AG09319 (cell line): Measurements from ENCODE around the gene MOV10L1.

Source experiments
- DNase-seq: peaks from one replicate; pipeline ENCODE4 v3.0.0-alpha.2; 2010; ENCODE audit warnings: low read depth; ENCODE audit errors: extremely low read depth
- TF ChIP-seq, protein P1 (sequence below): IDR thresholded peaks from 2 replicates; pipeline ENCODE4 v1.5.1; 2011; ENCODE audit warnings: low read depth, mild to moderate bottlenecking, inconsistent platforms, low read length, moderate library complexity

The MOV10L1 gene

DNA sequence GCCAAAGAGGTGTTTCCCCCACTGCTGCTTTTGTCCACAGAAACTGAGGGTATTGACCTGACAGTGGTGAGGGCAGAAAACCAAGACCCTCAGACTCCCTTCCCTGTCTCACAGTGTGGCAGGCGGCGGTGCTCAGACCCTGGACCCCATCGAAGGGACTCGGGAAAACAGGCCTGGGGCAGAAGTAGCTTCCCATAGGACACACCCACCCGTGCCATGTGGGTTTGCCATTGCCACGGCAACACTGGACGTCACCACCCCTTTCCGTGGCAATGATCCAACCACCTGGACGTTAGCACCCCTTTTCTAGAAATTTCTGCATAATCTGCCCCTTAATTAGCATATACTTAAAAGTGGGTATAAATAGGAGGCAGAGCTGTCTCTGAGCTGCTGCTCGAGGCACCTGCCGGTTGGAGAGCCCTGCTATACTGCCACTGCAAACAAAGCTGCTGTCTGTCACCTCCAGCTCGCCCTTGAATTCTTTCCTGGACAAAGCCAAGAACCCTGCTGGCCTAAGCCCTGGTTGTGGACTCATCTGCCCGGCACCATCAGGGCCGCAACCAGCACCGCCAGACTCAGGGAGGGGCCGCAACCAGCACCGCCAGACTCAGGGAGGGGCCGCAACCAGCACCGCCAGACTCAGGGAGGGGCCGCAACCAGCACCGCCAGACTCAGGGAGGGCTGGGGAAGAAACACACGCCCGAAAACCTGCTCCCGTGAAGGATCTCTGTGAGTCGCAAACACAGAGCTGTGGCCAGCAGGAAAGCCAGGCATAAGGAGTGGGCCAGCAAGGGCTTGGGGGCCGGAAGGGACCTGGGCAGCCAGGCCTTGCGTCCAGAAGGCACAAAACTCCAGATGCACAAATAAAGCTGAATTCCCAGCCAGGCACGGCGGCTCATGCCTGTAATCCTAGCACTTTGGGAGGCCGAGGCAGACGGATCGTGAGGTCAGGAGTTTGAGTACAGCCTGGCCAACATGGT lies 15.0 kb upstream of the MOV10L1 start:
- TF ChIP-seq, protein P1, sequence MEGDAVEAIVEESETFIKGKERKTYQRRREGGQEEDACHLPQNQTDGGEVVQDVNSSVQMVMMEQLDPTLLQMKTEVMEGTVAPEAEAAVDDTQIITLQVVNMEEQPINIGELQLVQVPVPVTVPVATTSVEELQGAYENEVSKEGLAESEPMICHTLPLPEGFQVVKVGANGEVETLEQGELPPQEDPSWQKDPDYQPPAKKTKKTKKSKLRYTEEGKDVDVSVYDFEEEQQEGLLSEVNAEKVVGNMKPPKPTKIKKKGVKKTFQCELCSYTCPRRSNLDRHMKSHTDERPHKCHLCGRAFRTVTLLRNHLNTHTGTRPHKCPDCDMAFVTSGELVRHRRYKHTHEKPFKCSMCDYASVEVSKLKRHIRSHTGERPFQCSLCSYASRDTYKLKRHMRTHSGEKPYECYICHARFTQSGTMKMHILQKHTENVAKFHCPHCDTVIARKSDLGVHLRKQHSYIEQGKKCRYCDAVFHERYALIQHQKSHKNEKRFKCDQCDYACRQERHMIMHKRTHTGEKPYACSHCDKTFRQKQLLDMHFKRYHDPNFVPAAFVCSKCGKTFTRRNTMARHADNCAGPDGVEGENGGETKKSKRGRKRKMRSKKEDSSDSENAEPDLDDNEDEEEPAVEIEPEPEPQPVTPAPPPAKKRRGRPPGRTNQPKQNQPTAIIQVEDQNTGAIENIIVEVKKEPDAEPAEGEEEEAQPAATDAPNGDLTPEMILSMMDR: no peak
- no peak for DNase-seq

DNA sequence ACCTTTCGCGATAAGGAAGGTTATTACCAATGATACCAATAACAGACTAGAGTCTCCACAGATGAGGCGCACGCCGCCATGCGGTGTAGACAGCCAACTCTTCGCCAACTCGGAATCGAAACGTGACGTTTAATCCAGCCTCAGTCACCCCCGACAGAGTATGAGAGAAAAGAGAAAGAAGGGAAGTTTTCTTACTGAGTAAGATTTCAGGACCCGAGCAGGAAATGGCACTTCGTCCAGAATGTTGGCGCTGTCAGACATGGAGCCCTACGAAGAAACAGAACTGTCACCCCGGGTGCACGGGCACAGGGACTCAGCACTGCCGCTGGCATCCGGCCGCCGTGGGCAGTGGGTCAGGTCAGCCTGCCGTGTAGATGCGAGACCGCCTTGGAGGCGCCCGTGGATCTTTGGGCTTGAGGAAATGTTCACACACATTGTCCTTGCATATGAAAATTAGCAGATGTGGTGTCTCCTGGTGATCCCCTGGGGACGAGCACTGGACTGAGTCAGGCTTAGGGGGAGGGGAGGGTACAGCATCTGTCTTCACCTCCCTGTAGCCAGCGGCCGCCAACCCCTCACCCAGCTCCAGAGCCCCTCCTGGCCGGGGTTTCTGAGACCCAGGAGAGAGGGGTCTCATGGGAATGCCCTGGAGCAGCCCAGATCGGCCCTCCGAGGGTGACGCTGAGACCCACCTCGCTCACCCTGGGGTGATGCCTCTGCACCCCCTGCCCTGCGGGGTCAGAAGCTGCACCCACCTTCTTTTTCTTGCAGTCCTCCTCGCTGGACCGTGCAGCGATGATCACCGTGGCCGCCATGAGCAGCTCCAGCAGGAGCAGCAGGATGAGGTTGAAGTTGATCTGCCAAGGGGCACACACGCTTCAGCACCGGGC lies 12.9 kb upstream of the MOV10L1 start:
- no peak for DNase-seq
- TF ChIP-seq, protein P1: no peak

DNA sequence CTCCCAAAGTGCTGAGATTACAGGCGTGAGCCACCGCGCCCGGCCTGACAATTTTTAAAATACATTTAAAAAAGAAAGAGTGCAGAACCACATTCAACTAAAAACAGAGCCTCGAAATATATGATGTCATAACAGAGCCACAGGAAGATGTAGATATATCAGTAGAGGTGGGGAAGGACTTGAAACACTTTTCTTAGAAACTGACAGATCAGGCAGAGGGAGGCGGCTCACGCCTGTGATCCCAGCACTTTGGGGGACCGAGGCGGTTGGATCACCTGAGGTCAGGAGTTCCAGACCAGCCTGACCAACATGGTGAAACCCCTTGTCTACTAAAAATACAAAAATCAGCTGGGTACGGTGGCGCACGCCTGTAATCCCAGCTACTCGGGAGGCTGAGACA lies 11.6 kb upstream of the MOV10L1 start:
- no peak for DNase-seq
- TF ChIP-seq, protein P1: no peak

DNA sequence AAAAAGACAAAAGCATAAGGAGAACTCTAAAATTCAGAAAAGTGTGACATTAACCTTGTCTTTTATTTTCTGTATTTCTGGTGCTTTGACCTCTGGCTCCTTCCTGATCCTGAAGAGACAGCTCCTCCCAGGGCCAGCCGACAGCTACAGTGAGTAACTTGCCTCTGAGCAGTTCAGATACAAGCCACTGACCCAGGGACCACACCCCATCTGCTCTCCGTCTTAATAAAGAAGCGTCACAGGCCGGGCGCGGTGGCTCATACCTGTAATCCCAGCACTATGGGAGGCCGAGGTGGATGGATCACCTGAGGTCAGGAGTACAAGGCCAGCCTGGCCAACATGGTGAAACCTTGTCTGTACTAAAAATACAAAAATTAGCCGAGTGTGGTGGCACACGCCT lies 11.0 kb upstream of the MOV10L1 start:
- no peak for DNase-seq
- TF ChIP-seq, protein P1: no peak

DNA sequence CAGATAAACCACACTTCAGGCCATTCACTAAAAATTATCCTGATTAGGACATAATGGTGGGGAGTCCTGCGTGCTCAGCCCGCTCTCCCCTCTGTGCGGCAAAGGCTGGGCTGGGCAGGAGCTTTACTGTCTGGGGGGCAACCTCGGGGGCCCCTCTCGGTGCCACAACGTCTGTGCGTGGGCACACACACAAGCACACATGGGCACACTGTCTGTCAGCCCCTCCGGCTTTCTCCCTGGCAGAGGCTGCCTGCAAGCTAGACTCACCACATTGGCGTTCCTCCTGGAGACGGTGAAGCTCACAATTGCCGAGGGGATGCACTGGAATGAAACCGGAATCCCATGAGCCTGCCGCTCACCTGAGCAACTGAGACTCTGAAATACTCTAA lies 9.7 kb upstream of the MOV10L1 start:
- TF ChIP-seq, protein P1: no peak
- DNase-seq: no peak

DNA sequence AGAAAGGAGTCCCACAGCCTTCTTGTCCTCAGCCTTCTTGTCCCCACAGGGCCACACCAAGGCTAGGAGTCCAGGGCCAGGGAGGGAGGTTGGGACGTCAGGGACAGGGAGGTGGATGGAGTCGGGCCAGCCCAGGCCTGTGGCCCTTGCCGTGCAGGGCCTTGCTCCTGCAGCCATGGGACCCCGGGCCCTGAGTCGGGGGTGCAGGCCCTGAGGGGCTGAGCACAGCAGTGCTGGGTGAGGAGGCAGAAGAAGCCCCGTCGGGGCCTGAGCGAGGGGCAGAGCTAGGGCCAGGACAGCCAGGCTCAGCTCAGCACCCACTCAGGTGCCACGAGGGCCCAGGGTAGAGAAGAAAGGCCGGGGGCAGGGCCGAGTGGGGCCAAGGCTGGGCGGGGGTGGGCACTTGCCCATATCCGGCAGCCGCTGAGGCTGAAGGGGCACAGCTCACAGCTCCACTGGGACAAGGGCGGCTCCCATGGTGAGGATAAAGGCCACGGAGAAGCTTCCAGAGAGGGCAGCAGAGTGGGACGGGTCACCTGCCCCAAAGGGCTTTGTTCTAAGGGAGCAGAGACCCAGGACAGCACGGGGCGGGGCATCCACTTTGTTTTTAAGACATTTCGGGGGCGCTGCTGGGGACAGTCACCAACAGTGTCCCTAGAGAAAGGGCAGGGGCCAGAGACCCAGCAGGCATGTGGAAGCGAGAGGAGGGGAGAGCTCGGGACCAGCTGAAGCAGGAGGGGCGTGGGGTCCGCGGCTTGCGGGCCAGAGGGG lies 8.2 kb upstream of the MOV10L1 start:
- TF ChIP-seq, protein P1: no peak

More for the DNA sequence above, 8.2 kb upstream of the MOV10L1 start:
- no peak for DNase-seq
